NCI-H2029 (cell line): ENCODE data around the gene MLX.
A peak's percentile ranks its signal among the peaks of the same experiment; 100 is the strongest.
"Not testable (repeated sequence)": the region's sequence is repeated elsewhere in the genome, so short reads cannot be mapped to it uniquely, and the experiment has no call there.

Experiments used
- DNase-seq: peaks from one replicate; lab custom pipeline; 2025; lab: John Stamatoyannopoulos, UW

The MLX gene

GRCh38 chr17:42555122-42555622 lies 11.7 kb upstream of the MLX start:
- DNase-seq = no peak

DNA sequence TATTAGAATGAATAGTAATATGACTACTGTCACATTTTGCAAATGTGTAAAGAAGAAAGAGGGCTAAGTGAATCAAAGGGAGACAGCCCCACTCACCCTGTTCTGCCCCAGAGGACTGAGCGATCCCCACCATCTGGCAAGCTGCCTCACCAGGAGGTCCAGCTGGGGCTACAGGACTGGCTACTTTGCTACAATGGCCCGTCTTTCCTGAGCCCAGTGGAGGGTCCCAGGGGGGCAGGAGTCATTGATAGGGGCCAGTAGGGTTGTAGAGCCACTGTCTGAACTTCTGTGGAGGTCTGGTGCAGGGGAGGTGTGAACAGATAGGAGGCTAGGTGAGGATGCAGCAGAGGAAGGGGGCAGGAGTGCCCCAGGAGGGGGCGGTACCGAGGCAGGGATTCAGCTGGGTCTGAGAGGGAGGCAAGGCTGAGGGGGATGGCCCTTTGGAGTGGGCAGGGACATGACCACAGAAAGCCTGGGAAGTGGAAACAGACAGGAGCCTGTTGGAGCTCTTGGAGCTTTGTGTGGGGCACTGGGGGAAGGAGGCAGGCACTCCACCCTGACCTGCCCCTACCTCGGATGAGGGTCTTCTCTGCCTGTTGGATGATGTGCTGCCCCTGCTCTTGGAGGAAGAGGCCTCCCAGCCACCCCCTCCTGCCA lies 10.8 kb upstream of the MLX start:
- DNase-seq = not testable (repeated sequence)

GRCh38 chr17:42559075-42559474 lies 7.8 kb upstream of the MLX start:
- DNase-seq = peak; percentile 17

DNA sequence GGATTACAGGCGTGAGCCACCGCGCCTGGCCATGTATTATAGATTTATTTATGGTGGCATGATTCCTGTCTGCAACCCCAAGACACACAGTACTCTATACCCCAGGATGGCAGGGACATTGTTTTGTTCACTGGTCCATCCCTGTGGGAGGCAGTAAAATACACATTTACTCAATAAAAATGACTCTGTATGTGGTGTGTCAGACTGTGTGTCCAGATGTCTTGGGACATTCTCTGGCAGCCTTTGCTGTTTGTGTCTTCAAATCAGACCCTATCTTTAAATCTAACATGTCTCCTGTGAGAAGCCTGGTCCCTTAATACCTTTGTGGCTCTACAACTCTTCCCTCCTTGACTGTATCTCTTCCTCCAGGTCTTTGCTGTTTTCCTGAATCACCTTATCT lies 6.7 kb upstream of the MLX start:
- DNase-seq = no peak

GRCh38 chr17:42561897-42562387 lies 5.0 kb upstream of the MLX start, which contains the start of gene COASY:
Gene COASY (plus strand): TSS chr17:42562148. CDS start chr17:42562623, 475 bp downstream.
- DNase-seq = peak; percentile 93

DNA sequence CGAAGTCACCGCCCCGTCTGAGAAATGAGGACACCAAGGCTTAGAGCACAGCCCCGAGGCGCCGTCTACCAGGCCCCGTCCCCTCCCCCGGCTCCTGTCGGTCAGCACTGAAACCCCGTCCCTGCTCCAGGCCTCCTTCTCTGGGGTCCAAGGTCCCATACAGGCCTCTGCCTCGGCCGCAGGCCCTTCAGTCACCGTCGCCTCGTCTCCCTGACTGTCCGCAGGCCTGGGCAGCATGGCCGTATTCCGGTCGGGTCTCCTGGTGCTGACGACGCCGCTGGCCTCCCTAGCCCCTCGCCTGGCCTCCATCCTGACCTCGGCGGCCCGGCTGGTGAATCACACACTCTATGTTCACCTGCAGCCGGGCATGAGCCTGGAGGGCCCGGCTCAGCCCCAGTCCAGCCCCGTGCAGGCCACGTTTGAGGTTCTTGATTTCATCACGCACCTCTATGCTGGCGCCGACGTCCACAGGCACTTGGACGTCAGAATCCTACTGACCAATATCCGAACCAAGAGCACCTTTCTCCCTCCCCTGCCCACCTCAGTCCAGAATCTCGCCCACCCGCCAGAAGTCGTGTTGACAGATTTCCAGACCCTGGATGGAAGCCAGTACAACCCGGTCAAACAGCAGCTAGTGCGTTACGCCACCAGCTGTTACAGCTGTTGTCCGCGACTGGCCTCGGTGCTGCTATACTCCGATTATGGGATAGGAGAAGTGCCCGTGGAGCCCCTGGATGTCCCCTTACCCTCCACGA lies 4.3 kb upstream of the MLX start:
- peak; percentile 36 for DNase-seq

- DNase-seq = no peak
Observed at GRCh38 chr17:42563143-42563509, 3.8 kb upstream of the MLX start.

- peak; percentile 65 for DNase-seq
Observed at GRCh38 chr17:42563543-42563942, 3.4 kb upstream of the MLX start.

GRCh38 chr17:42563950-42564349 lies 3.0 kb upstream of the MLX start:
- no peak for DNase-seq

GRCh38 chr17:42564815-42565522 lies 1.9 kb upstream of the MLX start:
- no peak for DNase-seq

- no peak for DNase-seq
Observed at GRCh38 chr17:42565523-42566214, 1.2 kb upstream of the MLX start.

DNA sequence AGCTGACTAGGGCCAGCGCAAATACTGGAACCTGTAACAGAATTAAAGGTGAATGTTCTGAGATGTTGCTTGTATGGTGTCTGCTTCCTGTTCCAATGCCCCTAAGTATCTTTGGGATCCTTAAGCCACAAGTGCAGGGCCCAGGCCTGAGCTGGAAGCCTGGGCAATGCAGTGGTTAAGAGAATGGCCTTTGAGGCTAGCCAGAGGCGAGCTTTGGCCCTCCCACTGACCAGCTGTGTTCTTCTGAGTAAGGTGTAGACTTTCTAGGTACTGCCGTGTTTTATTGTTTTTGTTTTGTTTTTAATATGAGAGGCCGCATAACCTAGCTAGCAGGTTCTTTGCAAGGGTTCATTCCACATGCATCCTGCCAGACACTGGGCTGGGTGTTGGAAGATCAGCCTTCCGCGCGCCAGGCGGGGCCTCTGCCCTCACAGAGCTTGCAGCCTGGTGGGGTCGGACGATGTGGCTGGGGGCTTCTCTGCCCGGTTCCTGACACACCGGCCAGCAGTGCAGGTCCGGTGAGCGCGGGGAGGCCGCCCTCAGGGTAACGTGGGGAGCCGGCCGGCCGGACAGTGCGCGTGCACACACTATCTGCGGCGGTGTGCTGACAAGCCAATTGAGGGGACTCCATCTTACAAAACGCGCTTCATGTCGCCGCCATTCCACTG lies 551 bp upstream of the MLX start:
- DNase-seq = no peak

DNA sequence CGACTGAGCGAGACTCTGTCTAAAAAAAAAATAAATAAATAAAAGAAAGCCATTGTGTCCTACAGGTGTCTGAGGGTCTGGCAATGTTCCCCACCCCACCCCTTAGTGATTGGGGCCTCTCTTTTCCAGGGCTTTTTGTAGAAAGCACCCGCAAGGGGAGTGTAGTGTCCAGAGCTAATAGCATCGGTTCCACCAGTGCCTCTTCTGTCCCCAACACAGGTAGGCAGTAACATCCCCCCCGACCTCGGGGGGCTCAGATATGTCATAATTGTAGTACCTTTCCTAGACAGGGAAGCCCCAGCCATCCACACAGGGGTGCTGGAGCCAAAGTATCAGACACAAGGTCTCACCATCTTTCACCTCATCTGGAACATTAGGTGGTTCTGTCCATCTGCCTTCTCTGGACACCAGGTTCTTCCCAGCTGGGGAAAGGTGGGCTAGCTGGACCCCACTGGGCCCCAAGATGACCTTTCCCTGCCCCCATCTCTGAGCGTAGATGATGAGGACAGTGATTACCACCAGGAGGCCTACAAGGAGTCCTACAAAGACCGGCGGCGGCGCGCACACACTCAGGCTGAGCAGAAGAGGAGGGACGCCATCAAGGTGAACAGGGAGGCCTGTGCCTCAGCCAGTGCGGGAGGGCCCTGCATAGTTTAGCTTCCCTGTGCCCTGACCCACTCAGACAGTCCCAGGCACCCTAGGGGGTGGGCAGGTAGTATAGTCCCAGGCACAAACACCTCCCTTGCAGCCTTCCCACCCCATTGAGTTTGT lies 1.6 kb downstream of the MLX start:
- no peak for DNase-seq

- DNase-seq = no peak
Observed at GRCh38 chr17:42571435-42572225, 4.7 kb downstream of the MLX start.

- no peak for DNase-seq
Observed at GRCh38 chr17:42573095-42573494, 6.2 kb downstream of the MLX start.

DNA sequence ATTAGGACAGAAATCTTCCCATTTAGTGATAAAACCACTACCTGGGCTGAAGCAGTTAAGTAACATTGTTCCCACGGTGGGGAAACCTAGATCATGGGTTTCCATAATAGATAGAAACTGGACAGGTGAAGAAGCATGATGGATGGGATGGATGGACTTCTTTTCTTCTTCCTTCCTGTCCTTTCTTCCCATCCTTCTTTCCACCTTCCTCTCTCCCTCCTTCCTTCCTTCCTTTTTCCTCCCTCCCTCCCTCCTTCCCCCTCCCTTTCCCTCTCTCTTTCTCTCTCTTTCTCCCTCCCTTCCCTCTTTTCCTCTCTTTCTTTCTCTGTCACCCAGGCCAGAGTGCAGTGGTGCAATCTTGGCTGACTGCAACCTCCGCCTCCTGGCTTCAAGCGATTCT lies 7.6 kb downstream of the MLX start:
- no peak for DNase-seq

DNA sequence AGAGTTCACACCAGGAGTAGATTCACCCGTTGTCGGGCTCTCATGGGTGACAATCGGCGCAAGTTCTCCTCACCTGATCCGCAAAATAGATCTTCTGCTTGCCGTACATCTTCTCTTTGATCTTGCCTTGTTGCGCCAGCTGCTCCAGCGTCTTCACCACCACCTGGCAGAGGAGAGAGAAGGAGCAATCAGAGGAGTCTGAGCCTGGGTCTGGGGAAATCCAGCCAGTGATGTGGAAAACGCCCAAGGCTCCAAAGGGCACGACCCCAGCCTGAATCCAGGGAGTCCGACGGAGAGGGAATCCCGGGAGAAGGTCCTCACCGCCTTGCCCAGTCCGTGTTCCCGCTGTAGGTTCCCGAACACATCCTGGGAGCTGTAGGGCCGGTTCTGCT lies 10.2 kb downstream of the MLX start:
- no peak for DNase-seq

GRCh38 chr17:42577532-42578281 lies 10.8 kb downstream of the MLX start, which contains the start of gene PSMC3IP:
Gene PSMC3IP (minus strand): TSS chr17:42577729. CDS start chr17:42577686, 43 bp downstream.
- DNase-seq = peak; percentile 84

- peak; percentile 27 for DNase-seq
Observed at GRCh38 chr17:42578282-42578869, 11.5 kb downstream of the MLX start.
